Measurements from ENCODE around the gene NHLRC2.

The NHLRC2 gene

DNA sequence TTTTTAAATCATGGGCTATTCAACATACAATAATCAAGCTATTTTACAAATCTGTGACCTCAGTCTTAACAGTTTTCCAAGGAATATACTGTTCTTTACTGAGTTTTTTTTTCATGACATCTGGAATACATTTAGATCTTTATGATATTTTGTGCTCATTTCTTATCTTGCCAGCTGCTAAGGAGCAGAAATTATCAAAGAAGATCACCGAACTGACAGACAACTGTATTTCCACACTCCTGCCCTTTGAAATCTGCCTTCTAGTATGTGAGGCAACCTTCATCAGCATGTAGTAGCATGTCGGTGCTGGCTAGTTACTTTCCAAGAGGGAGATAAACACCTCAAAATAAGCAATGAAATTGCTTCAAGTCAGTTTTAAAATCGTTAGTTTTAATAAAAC lies 66.4 kb downstream of the NHLRC2 start:
- DNase-seq (ENCODE audit: low spot score), result no peak
- TF ChIP-seq, protein P1, sequence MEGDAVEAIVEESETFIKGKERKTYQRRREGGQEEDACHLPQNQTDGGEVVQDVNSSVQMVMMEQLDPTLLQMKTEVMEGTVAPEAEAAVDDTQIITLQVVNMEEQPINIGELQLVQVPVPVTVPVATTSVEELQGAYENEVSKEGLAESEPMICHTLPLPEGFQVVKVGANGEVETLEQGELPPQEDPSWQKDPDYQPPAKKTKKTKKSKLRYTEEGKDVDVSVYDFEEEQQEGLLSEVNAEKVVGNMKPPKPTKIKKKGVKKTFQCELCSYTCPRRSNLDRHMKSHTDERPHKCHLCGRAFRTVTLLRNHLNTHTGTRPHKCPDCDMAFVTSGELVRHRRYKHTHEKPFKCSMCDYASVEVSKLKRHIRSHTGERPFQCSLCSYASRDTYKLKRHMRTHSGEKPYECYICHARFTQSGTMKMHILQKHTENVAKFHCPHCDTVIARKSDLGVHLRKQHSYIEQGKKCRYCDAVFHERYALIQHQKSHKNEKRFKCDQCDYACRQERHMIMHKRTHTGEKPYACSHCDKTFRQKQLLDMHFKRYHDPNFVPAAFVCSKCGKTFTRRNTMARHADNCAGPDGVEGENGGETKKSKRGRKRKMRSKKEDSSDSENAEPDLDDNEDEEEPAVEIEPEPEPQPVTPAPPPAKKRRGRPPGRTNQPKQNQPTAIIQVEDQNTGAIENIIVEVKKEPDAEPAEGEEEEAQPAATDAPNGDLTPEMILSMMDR (IDR thresholded peaks at IDR 0.05; ENCODE audit: extremely low read depth, missing control alignments), result no peak

DNA sequence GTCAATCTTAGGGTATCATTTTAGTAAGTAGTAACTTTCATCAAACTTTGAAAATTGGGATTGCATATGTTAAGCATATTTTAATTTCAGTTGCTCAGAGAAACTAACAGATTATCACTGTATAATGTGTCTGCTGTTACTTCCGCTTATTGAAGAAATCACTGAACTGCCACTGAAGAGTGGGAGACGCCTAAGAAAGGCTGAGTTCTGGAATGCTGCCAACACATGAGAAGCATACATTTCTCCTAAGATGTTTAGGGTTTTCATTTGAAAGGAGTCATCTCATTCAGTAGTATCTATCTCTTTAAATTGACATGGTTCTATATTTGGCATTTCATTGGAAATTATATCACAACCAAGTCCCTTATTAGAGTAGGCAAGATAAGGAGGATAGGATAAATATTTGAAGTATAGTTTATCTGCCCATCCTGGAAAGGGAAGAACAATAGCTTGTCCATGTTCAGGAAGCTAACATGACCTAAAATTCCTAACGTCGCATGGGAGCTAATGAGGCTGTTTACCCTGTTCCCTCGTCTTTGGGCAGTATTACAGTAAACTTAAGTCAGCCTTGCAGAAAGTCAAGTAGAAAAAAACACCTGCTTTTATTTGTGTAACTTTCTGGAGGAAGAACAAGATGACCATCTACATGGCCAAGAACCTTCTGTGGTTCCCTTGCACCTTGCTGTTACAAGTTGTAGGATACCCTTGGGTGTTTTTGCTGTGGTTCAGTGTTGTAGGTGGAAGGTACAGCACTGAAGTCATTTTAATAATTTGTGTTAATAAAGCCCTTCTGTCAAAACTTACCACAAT lies 67.3 kb downstream of the NHLRC2 start:
- TF ChIP-seq, protein P1 (IDR thresholded peaks at IDR 0.05; ENCODE audit: extremely low read depth, missing control alignments), result no peak
- DNase-seq (ENCODE audit: low spot score), result no peak

DNA sequence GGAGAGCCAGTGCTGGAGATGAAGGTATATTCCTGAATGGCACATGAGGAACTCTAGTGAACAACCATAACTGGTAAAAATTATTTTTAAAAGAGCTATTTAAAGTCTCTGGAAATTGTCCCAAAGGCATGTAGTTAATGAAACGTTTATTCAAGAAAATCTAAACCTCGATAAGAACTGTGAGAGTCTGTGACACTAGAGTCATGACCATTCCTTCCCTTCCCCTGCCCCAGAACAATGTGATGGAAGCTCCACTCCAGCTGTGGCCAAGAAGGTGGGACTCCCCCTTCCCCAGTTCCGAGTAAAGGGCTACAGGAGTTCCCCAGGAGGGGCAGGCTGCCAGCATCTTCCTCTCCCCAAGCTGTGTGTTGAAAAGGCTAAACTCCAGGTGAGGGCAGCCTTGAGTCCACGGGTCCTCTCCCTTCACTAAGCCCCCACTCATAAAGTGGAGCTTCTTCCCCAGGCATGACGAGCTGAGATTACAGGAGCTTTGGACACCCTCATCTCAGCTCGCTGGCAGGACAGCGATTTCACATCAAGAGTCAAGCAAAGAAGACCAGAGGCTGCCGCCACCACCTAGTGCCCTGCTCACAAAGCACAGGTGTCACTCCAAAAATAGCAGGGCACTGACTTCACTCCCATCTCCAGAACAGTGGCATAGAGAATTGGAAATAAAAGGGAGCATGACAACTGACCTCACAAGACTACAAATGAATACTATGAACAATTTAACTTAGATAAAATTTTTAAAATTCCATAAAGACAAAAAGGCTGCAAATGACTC lies 68.5 kb downstream of the NHLRC2 start:
- TF ChIP-seq, protein P1 (IDR thresholded peaks at IDR 0.05; ENCODE audit: extremely low read depth, missing control alignments), result no peak
- peak; percentile 11 for DNase-seq (ENCODE audit: low spot score)

GRCh38 chr10:113924186-113924585 lies 69.7 kb downstream of the NHLRC2 start:
- DNase-seq (ENCODE audit: low spot score), result no peak
- TF ChIP-seq, protein P1 (IDR thresholded peaks at IDR 0.05; ENCODE audit: extremely low read depth, missing control alignments), result no peak

GRCh38 chr10:113924664-113925063 lies 70.2 kb downstream of the NHLRC2 start:
- DNase-seq (ENCODE audit: low spot score), result no peak
- TF ChIP-seq, protein P1 (IDR thresholded peaks at IDR 0.05; ENCODE audit: extremely low read depth, missing control alignments), result no peak

GRCh38 chr10:113927440-113927839 lies 73.0 kb downstream of the NHLRC2 start:
- TF ChIP-seq, protein P1 (IDR thresholded peaks at IDR 0.05; ENCODE audit: extremely low read depth, missing control alignments), result no peak
- no peak for DNase-seq (ENCODE audit: low spot score)

DNA sequence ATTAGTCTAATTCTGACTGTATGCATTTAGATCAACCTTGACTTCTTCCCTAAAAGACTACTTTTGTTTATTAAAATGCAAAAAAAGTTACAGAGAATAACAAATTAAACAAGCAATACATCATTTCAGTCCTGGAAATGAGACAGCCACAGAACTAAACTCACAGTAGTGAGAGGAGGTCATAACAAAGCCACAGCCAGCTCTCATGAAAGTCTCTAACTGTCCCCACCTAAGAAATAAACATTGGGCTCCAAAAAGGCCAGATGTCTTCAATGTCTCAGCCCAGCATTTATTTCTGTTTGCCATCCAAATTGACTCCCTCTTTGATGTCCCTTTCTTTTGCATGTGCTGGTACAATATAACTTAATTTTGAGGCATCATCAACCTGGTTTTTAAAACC lies 74.4 kb downstream of the NHLRC2 start:
- peak; percentile 10 for DNase-seq (ENCODE audit: low spot score)
- TF ChIP-seq, protein P1 (IDR thresholded peaks at IDR 0.05; ENCODE audit: extremely low read depth, missing control alignments), result no peak
